Mammary epithelial cell (primary cell): ENCODE data around the gene DHCR7.

Experiments used
- EZH2 ChIP-seq: IDR thresholded peaks from 2 replicates; pipeline ENCODE4 v1.6.1; 2012; ENCODE audit warnings: low read length, inconsistent platforms, borderline replicate concordance
- TF ChIP-seq, protein P1 (sequence below), 2 donors: IDR thresholded peaks in 1 of 2; conservative IDR thresholded peaks in 1 of 2; 2 replicates each; pipeline ENCODE4 v1.5.1; 2011 to 2012; ENCODE audit warnings: inconsistent platforms in 2 of 2, low read length in 2 of 2, mild to moderate bottlenecking in 2 of 2, control low read depth in 1 of 2, low read depth in 1 of 2; ENCODE audit not compliant: insufficient read depth in 1 of 2; ENCODE audit errors: extremely low read depth in 1 of 2

GRCh38 chr11:71490044-71490730 lies 42.0 kb upstream of the DHCR7 start:
- no peak for TF ChIP-seq EZH2
- TF ChIP-seq, protein P1, sequence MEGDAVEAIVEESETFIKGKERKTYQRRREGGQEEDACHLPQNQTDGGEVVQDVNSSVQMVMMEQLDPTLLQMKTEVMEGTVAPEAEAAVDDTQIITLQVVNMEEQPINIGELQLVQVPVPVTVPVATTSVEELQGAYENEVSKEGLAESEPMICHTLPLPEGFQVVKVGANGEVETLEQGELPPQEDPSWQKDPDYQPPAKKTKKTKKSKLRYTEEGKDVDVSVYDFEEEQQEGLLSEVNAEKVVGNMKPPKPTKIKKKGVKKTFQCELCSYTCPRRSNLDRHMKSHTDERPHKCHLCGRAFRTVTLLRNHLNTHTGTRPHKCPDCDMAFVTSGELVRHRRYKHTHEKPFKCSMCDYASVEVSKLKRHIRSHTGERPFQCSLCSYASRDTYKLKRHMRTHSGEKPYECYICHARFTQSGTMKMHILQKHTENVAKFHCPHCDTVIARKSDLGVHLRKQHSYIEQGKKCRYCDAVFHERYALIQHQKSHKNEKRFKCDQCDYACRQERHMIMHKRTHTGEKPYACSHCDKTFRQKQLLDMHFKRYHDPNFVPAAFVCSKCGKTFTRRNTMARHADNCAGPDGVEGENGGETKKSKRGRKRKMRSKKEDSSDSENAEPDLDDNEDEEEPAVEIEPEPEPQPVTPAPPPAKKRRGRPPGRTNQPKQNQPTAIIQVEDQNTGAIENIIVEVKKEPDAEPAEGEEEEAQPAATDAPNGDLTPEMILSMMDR (conservative IDR thresholded peaks at IDR 0.05 in 1 of 2, IDR thresholded peaks at IDR 0.05 in 1 of 2; ENCODE audit: extremely low read depth in 1 of 2, insufficient read depth in 1 of 2, low read depth in 1 of 2, low read length in 2 of 2): no peak
